WTC11 (cell line): ENCODE data around the gene DLL1. TPM values are rescaled to one million over a fixed set of nuclear protein-coding genes. Genes with fewer than 3 reads are reported as not detected.
A peak's percentile ranks its signal among the peaks of the same experiment; 100 is the strongest.

Source experiments
- ATAC-seq: fragments of 200-7000 bp; cut with Tn5 transposase; 2 replicates; pipeline ENCODE4 v1.10.0; 2021; ENCODE audit warnings: mild to moderate bottlenecking, moderate library complexity
- CTCF ChIA-PET: fragments of 300-600 bp; sonication (Branson Sonifier 250); formaldehyde crosslinking; loops from one replicate; lab custom pipeline; 2021; ENCODE audit warnings: antibody characterized with exemption; lab: Charles Lee
- POLR2A ChIA-PET: fragments of 350-600 bp; sonication (Branson Sonifier 250); formaldehyde crosslinking; loops from one replicate; lab custom pipeline; 2021; ENCODE audit warnings: antibody characterized with exemption; lab: Charles Lee
- DNase-seq: peaks from one replicate; pipeline ENCODE4 v3.0.0; 2021; ENCODE audit warnings: low spot score
- H3K27ac Mint-ChIP-seq: 2 replicates; pipeline ENCODE4 v1.8.0; 2021; ENCODE audit warnings: mixed read lengths
- H3K27me3 Mint-ChIP-seq: 2 replicates; pipeline ENCODE4 v1.8.0; 2021; ENCODE audit warnings: low read depth, mild to moderate bottlenecking, moderate library complexity, mixed read lengths
- H3K36me3 Mint-ChIP-seq: 2 replicates; pipeline ENCODE4 v1.8.0; 2021; ENCODE audit warnings: mixed read lengths
- H3K4me1 Mint-ChIP-seq: 2 replicates; pipeline ENCODE4 v1.8.0; 2022; ENCODE audit warnings: mixed read lengths
- H3K4me3 Mint-ChIP-seq: 2 replicates; pipeline ENCODE4 v1.8.0; 2021; ENCODE audit warnings: mild to moderate bottlenecking, moderate library complexity, mixed read lengths
- H3K9me3 Mint-ChIP-seq: 2 replicates; pipeline ENCODE4 v1.8.0; 2021; ENCODE audit warnings: mixed read lengths
- ESRRA ChIP-seq: sonication (generic); formaldehyde crosslinking; IDR thresholded peaks from 2 replicates; pipeline ENCODE4 v1.8.1; 2022; ENCODE audit warnings: mild to moderate bottlenecking, missing genetic modification reagents, borderline replicate concordance
- FOXK1 ChIP-seq: sonication (generic); formaldehyde crosslinking; IDR thresholded peaks from 2 replicates; pipeline ENCODE4 v1.8.0; 2022; ENCODE audit warnings: mild to moderate bottlenecking, moderate library complexity, missing genetic modification reagents
- GRHL2 ChIP-seq: fragments of 250-450 bp; sonication (Bioruptor Pico); IDR thresholded peaks from 2 replicates; pipeline ENCODE4 v1.8.0; 2022; ENCODE audit warnings: mild to moderate bottlenecking, moderate library complexity; ENCODE audit not compliant: insufficient replicate concordance, severe bottlenecking
- HMGA2 ChIP-seq: fragments of 250-450 bp; sonication (Bioruptor Pico); IDR thresholded peaks from 2 replicates; pipeline ENCODE4 v1.4.0; 2021; ENCODE audit warnings: mild to moderate bottlenecking, moderate library complexity
- JAZF1 ChIP-seq: fragments of 250-450 bp; sonication (Bioruptor Pico); IDR thresholded peaks from 2 replicates; pipeline ENCODE4 v1.9.0; 2021; ENCODE audit warnings: moderate library complexity, mild to moderate bottlenecking, inconsistent platforms
- OVOL2 ChIP-seq: fragments of 250-450 bp; sonication (Bioruptor Pico); IDR thresholded peaks from 2 replicates; pipeline ENCODE4 v1.9.0; 2021; ENCODE audit warnings: mild to moderate bottlenecking, borderline replicate concordance
- RORB ChIP-seq: fragments of 250-450 bp; sonication (Bioruptor Pico); IDR thresholded peaks from 2 replicates; pipeline ENCODE4 v1.9.0; 2021; ENCODE audit warnings: mild to moderate bottlenecking
- SMAD3 ChIP-seq: sonication (generic); formaldehyde crosslinking; IDR thresholded peaks from 2 replicates; pipeline ENCODE4 v1.8.0; 2022; ENCODE audit warnings: missing genetic modification reagents, mild to moderate bottlenecking, borderline replicate concordance
- SMAD4 ChIP-seq: sonication (generic); formaldehyde crosslinking; IDR thresholded peaks from 2 replicates; pipeline ENCODE4 v1.8.0; 2022; ENCODE audit warnings: mild to moderate bottlenecking, missing genetic modification reagents
- SP1 ChIP-seq: sonication (generic); formaldehyde crosslinking; conservative IDR thresholded peaks from 2 replicates; pipeline ENCODE4 v1.8.1; 2022; ENCODE audit warnings: missing genetic modification reagents
- total RNA-seq: library from RNA; stranded (reverse); gene quantifications from 3 replicates; pipeline ENCODE4 v1.2.3, GENCODE V29; 2021
- TF ChIP-seq, protein P1 (sequence below): sonication (generic); formaldehyde crosslinking; IDR thresholded peaks from 2 replicates; pipeline ENCODE4 v1.8.0; 2022; ENCODE audit warnings: mild to moderate bottlenecking, missing genetic modification reagents
- TF ChIP-seq, protein P2 (sequence below): sonication (generic); formaldehyde crosslinking; IDR thresholded peaks from 2 replicates; pipeline ENCODE4 v1.8.1; 2022; ENCODE audit warnings: low read depth, mild to moderate bottlenecking, moderate library complexity, missing genetic modification reagents, borderline replicate concordance
- TF ChIP-seq, protein P3 (sequence below): fragments of 250-450 bp; sonication (Bioruptor Pico); IDR thresholded peaks from 2 replicates; pipeline ENCODE4 v1.9.0; 2021; ENCODE audit warnings: moderate library complexity, mild to moderate bottlenecking, inconsistent platforms, borderline replicate concordance
- TF ChIP-seq, protein P4 (sequence below): fragments of 200-600 bp; IDR thresholded peaks from 2 replicates; pipeline ENCODE4 v1.8.0; 2022; ENCODE audit warnings: antibody characterized with exemption
- TF ChIP-seq, protein P5 (sequence below): sonication (generic); formaldehyde crosslinking; IDR thresholded peaks from 2 replicates; pipeline ENCODE4 v1.8.1; 2023; ENCODE audit warnings: mild to moderate bottlenecking, missing genetic modification reagents, moderate library complexity
- TF ChIP-seq, protein P6 (sequence below): sonication (generic); formaldehyde crosslinking; IDR thresholded peaks from 2 replicates; pipeline ENCODE4 v1.8.0; 2022; ENCODE audit warnings: mild to moderate bottlenecking, missing genetic modification reagents
- TF ChIP-seq, protein P7 (sequence below): sonication (generic); formaldehyde crosslinking; IDR thresholded peaks from 2 replicates; pipeline ENCODE4 v1.8.0; 2022; ENCODE audit warnings: mild to moderate bottlenecking, missing genetic modification reagents

Gene DLL1
- total RNA-seq, 1 experiment from 2014 or later: 25.3 TPM

DNA sequence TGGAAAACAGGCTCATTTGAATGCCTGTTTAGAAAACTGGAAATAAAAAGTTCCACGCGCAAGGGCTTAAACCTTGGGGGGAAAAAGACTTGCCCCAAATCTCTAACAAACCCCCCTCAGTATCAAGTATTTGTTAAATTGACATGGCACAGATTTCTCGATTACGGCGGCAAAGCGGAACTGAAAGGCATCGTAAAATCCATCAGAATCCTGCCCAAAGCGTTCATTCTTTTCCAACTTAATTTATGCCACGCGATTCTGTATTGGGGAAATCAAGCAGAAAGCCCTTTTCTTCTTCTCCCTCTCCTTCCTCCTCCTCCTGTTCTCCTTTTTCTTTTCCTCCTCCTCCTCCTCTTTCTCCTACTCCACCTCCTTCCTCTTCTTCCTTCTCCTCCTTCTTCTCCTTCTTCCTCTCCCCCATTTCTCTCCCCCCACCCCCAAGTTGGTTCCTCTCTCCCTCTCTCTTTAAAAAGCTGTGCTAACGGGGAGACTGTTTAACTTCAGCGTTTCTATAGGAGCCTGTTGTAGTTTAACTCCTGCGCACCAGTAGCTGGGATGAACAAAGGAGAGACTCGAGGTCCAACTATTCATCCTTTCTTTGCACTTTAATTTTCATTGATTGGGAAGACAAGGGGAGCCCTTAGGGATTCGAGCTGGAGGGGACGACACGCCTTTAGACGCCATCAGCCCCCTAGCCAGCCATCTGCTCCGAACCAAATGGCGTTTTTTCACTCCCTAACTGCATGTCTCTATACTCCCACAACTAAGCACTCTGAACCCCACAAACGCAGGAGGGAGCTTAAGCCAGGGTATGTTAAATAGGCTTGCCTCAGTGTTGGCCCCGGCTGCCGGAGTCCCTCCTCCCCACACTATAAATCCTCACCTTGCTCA lies 2.7 kb upstream of the DLL1 start:
- peaks cover 80% of the 10 kb centered on the region for H3K27me3 Mint-ChIP-seq
- ChIA-PET CTCF (interaction anchor here (0.7 to 1.2 kb wide), 2 partner anchors 70 to 462 kb away, joined by 4 to 6 read pairs; no protein-coding TSS in a partner anchor), POLR2A (no interaction called here)
- peaks cover 3% of the 10 kb centered on the region for H3K36me3 Mint-ChIP-seq
- H3K9me3 Mint-ChIP-seq: peaks cover under 1% of the 10 kb centered on the region
- DNase-seq (no peak), ATAC-seq (no peak)
- peaks cover 48% of the 10 kb centered on the region for H3K4me1 Mint-ChIP-seq
- TF ChIP-seq, protein P1, sequence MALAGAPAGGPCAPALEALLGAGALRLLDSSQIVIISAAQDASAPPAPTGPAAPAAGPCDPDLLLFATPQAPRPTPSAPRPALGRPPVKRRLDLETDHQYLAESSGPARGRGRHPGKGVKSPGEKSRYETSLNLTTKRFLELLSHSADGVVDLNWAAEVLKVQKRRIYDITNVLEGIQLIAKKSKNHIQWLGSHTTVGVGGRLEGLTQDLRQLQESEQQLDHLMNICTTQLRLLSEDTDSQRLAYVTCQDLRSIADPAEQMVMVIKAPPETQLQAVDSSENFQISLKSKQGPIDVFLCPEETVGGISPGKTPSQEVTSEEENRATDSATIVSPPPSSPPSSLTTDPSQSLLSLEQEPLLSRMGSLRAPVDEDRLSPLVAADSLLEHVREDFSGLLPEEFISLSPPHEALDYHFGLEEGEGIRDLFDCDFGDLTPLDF: no peak
- no peak for TF ChIP-seq HMGA2 (CRISPR knock-in tag)
- TF ChIP-seq, protein P2, sequence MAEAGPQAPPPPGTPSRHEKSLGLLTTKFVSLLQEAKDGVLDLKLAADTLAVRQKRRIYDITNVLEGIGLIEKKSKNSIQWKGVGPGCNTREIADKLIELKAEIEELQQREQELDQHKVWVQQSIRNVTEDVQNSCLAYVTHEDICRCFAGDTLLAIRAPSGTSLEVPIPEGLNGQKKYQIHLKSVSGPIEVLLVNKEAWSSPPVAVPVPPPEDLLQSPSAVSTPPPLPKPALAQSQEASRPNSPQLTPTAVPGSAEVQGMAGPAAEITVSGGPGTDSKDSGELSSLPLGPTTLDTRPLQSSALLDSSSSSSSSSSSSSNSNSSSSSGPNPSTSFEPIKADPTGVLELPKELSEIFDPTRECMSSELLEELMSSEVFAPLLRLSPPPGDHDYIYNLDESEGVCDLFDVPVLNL (CRISPR knock-in tag): no peak
- no peak for TF ChIP-seq ESRRA (CRISPR knock-in tag)
- no peak for TF ChIP-seq JAZF1 (CRISPR knock-in tag)
- TF ChIP-seq, protein P3, sequence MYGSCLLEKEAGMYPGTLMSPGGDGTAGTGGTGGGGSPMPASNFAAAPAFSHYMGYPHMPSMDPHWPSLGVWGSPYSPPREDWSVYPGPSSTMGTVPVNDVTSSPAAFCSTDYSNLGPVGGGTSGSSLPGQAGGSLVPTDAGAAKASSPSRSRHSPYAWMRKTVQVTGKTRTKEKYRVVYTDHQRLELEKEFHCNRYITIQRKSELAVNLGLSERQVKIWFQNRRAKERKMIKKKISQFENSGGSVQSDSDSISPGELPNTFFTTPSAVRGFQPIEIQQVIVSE (CRISPR knock-in tag): no peak
- no peak for TF ChIP-seq SP1
- TF ChIP-seq, protein P4, sequence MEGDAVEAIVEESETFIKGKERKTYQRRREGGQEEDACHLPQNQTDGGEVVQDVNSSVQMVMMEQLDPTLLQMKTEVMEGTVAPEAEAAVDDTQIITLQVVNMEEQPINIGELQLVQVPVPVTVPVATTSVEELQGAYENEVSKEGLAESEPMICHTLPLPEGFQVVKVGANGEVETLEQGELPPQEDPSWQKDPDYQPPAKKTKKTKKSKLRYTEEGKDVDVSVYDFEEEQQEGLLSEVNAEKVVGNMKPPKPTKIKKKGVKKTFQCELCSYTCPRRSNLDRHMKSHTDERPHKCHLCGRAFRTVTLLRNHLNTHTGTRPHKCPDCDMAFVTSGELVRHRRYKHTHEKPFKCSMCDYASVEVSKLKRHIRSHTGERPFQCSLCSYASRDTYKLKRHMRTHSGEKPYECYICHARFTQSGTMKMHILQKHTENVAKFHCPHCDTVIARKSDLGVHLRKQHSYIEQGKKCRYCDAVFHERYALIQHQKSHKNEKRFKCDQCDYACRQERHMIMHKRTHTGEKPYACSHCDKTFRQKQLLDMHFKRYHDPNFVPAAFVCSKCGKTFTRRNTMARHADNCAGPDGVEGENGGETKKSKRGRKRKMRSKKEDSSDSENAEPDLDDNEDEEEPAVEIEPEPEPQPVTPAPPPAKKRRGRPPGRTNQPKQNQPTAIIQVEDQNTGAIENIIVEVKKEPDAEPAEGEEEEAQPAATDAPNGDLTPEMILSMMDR: no peak
- no peak for TF ChIP-seq RORB (CRISPR knock-in tag)
- no peak for TF ChIP-seq SMAD3
- no peak for TF ChIP-seq GRHL2 (CRISPR knock-in tag)
- no peak for TF ChIP-seq FOXK1 (CRISPR knock-in tag)
- peak overlapping the region; percentile 88 for H3K4me3 Mint-ChIP-seq
- H3K27ac Mint-ChIP-seq: no peak overlapping the region

DNA sequence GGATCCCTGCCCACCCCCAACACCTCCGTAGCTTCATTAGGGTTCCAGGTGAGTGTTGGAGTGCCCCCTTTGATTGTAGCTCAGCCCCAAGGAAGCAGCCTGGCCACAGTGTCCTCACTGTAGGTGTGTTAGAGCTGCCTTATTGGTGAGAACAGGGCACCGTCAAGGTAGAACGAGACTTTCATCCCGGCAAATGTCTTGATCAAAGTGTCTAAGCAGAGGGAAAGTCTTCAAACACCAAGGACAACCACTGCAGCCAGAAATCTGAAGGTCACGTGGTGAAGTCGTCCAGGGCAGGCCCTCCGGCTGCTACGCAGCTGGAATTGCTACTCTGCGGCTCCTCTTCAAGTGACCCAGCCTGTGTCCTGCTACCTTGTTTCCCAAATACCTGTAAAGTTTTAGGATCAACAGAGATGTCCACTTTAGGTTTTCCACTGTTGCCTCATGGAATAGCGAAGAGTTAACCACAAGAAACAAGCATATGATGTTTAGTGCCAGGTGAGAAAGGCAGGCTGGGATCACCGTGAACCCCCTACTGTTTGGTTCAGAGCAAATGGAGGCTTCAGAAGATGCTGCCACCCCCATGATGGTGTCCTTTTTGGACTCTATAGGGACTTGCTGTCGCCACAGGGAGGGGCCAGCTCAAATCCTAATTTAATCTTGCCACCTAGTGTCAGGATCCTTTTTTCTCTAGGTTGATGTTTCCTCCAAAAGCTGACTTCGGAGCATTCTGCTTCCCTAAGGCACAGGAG lies 1.7 kb upstream of the DLL1 start:
- Mint-ChIP-seq H3K27ac (no peak overlapping the region), H3K9me3 (no peaks in the 10 kb centered on the region), H3K4me1 (peaks cover 48% of the 10 kb centered on the region)

More for the DNA sequence above, 1.7 kb upstream of the DLL1 start:
- Mint-ChIP-seq H3K4me3 (peak overlapping the region; percentile 88), H3K27me3 (peaks cover 80% of the 10 kb centered on the region), H3K36me3 (peaks cover 13% of the 10 kb centered on the region)
- ATAC-seq: no peak
- TF ChIP-seq, protein P5, sequence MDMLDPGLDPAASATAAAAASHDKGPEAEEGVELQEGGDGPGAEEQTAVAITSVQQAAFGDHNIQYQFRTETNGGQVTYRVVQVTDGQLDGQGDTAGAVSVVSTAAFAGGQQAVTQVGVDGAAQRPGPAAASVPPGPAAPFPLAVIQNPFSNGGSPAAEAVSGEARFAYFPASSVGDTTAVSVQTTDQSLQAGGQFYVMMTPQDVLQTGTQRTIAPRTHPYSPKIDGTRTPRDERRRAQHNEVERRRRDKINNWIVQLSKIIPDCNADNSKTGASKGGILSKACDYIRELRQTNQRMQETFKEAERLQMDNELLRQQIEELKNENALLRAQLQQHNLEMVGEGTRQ (CRISPR knock-in tag): peak; percentile 87
- TF ChIP-seq, protein P6, sequence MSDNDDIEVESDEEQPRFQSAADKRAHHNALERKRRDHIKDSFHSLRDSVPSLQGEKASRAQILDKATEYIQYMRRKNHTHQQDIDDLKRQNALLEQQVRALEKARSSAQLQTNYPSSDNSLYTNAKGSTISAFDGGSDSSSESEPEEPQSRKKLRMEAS: 0 out of 2 replicates have a peak, but pooled peaks have one; percentile 32
- TF ChIP-seq, protein P7, sequence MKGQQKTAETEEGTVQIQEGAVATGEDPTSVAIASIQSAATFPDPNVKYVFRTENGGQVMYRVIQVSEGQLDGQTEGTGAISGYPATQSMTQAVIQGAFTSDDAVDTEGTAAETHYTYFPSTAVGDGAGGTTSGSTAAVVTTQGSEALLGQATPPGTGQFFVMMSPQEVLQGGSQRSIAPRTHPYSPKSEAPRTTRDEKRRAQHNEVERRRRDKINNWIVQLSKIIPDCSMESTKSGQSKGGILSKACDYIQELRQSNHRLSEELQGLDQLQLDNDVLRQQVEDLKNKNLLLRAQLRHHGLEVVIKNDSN (CRISPR knock-in tag): peak; percentile 85
- TF ChIP-seq SMAD4 (CRISPR knock-in tag) (no peak), OVOL2 (CRISPR knock-in tag) (no peak)
- ChIA-PET CTCF (interaction anchor here (0.8 to 1.6 kb wide), 5 partner anchors 10 to 461 kb away, joined by 3 to 5 read pairs (median 3); no protein-coding TSS in a partner anchor), POLR2A (no interaction called here)
- DNase-seq: no peak
